ENCODE measurements around the gene WFIKKN1. TPM values are rescaled to one million over a fixed set of nuclear protein-coding genes. Genes with fewer than 3 reads are reported as not detected.

WFIKKN1 gene
- total and polyA plus RNA-seq, 2 of the 13 experiments (the other 11 are each of a cell fraction or from before 2014, with no cell fraction given) = 1.7 to 4.9 TPM

DNA sequence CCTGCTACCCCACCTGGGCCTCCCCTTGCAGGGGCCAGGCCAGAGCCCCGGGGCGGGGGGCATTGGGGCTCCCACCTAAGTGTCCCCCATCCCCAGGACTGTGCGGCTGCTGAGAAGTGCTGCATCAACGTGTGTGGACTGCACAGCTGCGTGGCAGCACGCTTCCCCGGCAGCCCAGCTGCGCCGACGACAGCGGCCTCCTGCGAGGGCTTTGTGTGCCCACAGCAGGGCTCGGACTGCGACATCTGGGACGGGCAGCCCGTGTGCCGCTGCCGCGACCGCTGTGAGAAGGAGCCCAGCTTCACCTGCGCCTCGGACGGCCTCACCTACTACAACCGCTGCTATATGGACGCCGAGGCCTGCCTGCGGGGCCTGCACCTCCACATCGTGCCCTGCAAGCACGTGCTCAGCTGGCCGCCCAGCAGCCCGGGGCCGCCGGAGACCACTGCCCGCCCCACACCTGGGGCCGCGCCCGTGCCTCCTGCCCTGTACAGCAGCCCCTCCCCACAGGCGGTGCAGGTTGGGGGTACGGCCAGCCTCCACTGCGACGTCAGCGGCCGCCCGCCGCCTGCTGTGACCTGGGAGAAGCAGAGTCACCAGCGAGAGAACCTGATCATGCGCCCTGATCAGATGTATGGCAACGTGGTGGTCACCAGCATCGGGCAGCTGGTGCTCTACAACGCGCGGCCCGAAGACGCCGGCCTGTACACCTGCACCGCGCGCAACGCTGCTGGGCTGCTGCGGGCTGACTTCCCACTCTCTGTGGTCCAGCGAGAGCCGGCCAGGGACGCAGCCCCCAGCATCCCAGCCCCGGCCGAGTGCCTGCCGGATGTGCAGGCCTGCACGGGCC is 1.9 kb downstream of the WFIKKN1 start (continued):
- TF ChIP-seq, protein P1, sequence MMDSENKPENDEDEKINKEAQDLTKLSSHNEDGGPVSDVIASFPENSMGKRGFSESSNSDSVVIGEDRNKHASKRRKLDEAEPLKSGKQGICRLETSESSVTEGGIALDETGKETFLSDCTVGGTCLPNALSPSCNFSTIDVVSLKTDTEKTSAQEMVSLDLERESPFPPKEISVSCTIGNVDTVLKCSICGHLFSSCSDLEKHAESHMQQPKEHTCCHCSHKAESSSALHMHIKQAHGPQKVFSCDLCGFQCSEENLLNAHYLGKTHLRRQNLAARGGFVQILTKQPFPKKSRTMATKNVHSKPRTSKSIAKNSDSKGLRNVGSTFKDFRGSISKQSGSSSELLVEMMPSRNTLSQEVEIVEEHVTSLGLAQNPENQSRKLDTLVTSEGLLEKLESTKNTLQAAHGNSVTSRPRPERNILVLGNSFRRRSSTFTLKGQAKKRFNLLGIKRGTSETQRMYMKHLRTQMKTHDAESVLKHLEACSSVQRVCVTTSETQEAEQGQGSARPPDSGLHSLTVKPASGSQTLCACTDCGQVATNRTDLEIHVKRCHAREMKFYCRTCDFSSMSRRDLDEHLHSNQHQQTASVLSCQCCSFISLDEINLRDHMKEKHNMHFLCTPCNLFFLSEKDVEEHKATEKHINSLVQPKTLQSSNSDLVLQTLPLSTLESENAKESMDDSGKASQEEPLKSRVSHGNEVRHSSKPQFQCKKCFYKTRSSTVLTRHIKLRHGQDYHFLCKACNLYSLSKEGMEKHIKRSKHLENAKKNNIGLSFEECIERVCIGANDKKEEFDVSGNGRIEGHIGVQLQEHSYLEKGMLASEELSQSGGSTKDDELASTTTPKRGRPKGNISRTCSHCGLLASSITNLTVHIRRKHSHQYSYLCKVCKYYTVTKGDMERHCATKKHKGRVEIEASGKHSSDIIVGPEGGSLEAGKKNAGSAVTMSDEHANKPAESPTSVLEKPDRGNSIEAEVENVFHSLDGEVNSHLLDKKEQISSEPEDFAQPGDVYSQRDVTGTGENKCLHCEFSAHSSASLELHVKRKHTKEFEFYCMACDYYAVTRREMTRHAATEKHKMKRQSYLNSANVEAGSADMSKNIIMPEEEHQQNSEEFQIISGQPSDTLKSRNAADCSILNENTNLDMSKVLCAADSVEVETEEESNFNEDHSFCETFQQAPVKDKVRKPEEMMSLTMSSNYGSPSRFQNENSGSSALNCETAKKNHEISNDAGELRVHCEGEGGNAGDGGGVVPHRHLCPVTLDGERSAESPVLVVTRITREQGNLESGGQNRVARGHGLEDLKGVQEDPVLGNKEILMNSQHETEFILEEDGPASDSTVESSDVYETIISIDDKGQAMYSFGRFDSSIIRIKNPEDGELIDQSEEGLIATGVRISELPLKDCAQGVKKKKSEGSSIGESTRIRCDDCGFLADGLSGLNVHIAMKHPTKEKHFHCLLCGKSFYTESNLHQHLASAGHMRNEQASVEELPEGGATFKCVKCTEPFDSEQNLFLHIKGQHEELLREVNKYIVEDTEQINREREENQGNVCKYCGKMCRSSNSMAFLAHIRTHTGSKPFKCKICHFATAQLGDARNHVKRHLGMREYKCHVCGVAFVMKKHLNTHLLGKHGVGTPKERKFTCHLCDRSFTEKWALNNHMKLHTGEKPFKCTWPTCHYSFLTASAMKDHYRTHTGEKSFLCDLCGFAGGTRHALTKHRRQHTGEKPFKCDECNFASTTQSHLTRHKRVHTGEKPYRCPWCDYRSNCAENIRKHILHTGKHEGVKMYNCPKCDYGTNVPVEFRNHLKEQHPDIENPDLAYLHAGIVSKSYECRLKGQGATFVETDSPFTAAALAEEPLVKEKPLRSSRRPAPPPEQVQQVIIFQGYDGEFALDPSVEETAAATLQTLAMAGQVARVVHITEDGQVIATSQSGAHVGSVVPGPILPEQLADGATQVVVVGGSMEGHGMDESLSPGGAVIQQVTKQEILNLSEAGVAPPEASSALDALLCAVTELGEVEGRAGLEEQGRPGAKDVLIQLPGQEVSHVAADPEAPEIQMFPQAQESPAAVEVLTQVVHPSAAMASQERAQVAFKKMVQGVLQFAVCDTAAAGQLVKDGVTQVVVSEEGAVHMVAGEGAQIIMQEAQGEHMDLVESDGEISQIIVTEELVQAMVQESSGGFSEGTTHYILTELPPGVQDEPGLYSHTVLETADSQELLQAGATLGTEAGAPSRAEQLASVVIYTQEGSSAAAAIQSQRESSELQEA (CRISPR knock-in tag; IDR thresholded peaks at IDR 0.05; ENCODE audit: not compliant biosample characterization) = no peak
- TF ChIP-seq MBNL3 (CRISPR knock-in tag; conservative IDR thresholded peaks at IDR 0.05) (no peak), GTF3A (CRISPR knock-in tag; conservative IDR thresholded peaks at IDR 0.05) (no peak), ZFP1 (CRISPR knock-in tag; IDR thresholded peaks at IDR 0.05) (no peak), ZFAT (CRISPR knock-in tag; conservative IDR thresholded peaks at IDR 0.05) (no peak), RARA (CRISPR knock-in tag; IDR thresholded peaks at IDR 0.05) (no peak), ZFP37 (CRISPR knock-in tag; IDR thresholded peaks at IDR 0.05; ENCODE audit: borderline replicate concordance) (no peak), FOSL1 (CRISPR knock-in tag; IDR thresholded peaks at IDR 0.05; ENCODE audit: borderline replicate concordance) (no peak)
